Right ventricle myocardium inferior (tissue), 1 donor: Measurements from ENCODE around the gene HYAL1. TPM values are rescaled to one million over a fixed set of nuclear protein-coding genes. Genes with fewer than 3 reads are reported as not detected.
"Not testable (repeated sequence)": the region's sequence is repeated elsewhere in the genome, so short reads cannot be mapped to it uniquely, and the experiment has no call there.

ENCODE experiments used
- ATAC-seq: fragments of 200-7000 bp; cut with Tn5 transposase; one replicate; pipeline ENCODE4 v1.9.1; 2020; ENCODE audit warnings: mild to moderate bottlenecking, moderate library complexity
- DNase-seq: peaks from one replicate; pipeline ENCODE4 v3.0.0; 2021; ENCODE audit errors: missing footprints
- intact Hi-C: fragments of 100-400 bp; cut with DNase I; formaldehyde crosslinking; loops from one replicate; pipeline ENCODE4 v1.11.0; 2022
- total RNA-seq: library from RNA; stranded (reverse); fragmentation: NEBNext Ultra II Directional; extraction: Animal tissue kit (Norgen Biotek cat#: 25700); gene quantifications from one replicate; pipeline ENCODE4 v1.2.1, GENCODE V29; 2021
- donor health status: DM: no; HTN: yes; CAD: no; lungs with severe emphysema.

The HYAL1 gene
- total RNA-seq, 1 donor from 2014 or later: 70.1 TPM

- DNase-seq (peak; percentile 96), ATAC-seq (peak; percentile 84)
- intact Hi-C loops: loop anchor here (1.0 kb wide), 2 partner anchors 18 to 22 kb away; partner anchors contain the start of genes HYAL1, HYAL3 and NAA80
Measured at GRCh38 chr3:50321336-50322114, 18.2 kb upstream of the HYAL1 start.

GRCh38 chr3:50320853-50321335 lies 17.5 kb upstream of the HYAL1 start:
- intact Hi-C loops: loop anchor here (1.0 kb wide), 2 partner anchors 18 to 22 kb away; partner anchors contain the start of genes HYAL1, HYAL3 and NAA80
- ATAC-seq (peak; percentile 73), DNase-seq (peak; percentile 91)

GRCh38 chr3:50319894-50320625 lies 16.7 kb upstream of the HYAL1 start:
- intact Hi-C loops: no loop called here
- ATAC-seq (no peak), DNase-seq (peak; percentile 18)

- intact Hi-C loops: no loop called here
- DNase-seq (peak; percentile 64), ATAC-seq (no peak)
Measured at GRCh38 chr3:50319181-50319893, 16.0 kb upstream of the HYAL1 start.

- ATAC-seq (no peak), DNase-seq (peak; percentile 71)
- intact Hi-C loops: no loop called here
Measured at GRCh38 chr3:50318615-50319014, 15.2 kb upstream of the HYAL1 start.

GRCh38 chr3:50318163-50318562 lies 14.8 kb upstream of the HYAL1 start:
- DNase-seq (peak; percentile 53), ATAC-seq (no peak)
- intact Hi-C loops: no loop called here

- DNase-seq (peak; percentile 75), ATAC-seq (no peak)
- intact Hi-C loops: no loop called here
Measured at GRCh38 chr3:50317300-50317699, 13.9 kb upstream of the HYAL1 start.

GRCh38 chr3:50316657-50317242 lies 13.4 kb upstream of the HYAL1 start:
- intact Hi-C loops: no loop called here
- ATAC-seq: no peak
- DNase-seq: peak; percentile 40

GRCh38 chr3:50314816-50315215 lies 11.4 kb upstream of the HYAL1 start:
- intact Hi-C loops: no loop called here
- ATAC-seq (no peak), DNase-seq (peak; percentile 30)

GRCh38 chr3:50314342-50314741 lies 11.0 kb upstream of the HYAL1 start:
- peak; percentile 29 for ATAC-seq

GRCh38 chr3:50312041-50312440 lies 8.7 kb upstream of the HYAL1 start:
- ATAC-seq, intact Hi-C loops: not testable (repeated sequence)
- peak; percentile 23 for DNase-seq

More at GRCh38 chr3:50314342-50314741, 11.0 kb upstream of the HYAL1 start:
- intact Hi-C loops: no loop called here
- peak; percentile 58 for DNase-seq

- no peak for ATAC-seq
- intact Hi-C loops: no loop called here
- DNase-seq: no peak
Measured at GRCh38 chr3:50304601-50305000, 1.2 kb upstream of the HYAL1 start.

- DNase-seq: no peak
- ATAC-seq: no peak
- intact Hi-C loops: loop anchor here (1.0 kb wide), 1 partner anchor 19 kb away; no protein-coding TSS in a partner anchor
Measured at GRCh38 chr3:50302095-50303012, 1.0 kb downstream of the HYAL1 start.

GRCh38 chr3:50300681-50301254 lies 2.6 kb downstream of the HYAL1 start:
- no peak for ATAC-seq
- no peak for DNase-seq
- intact Hi-C loops: no loop called here

GRCh38 chr3:50299929-50300680 lies 3.3 kb downstream of the HYAL1 start:
- intact Hi-C loops: loop anchor here (1.0 kb wide), 1 partner anchor 21 kb away; no protein-coding TSS in a partner anchor
- DNase-seq: no peak
- ATAC-seq: peak; percentile 3

GRCh38 chr3:50299638-50299928 lies 3.8 kb downstream of the HYAL1 start:
- ATAC-seq (no peak), DNase-seq (no peak)
- intact Hi-C loops: loop anchor here (1.0 kb wide), 1 partner anchor 22 kb away; no protein-coding TSS in a partner anchor
